LNCaP clone FGC (cell line): Measurements from ENCODE around the gene PLXNA4.

Experiments
- DNase-seq: peaks from one replicate; pipeline ENCODE4 v3.0.0-alpha.2; 2011; ENCODE audit warnings: low read depth
- H3K4me3 ChIP-seq: 2 replicates; pipeline ENCODE4 v1.5.1; 2011; ENCODE audit warnings: mild to moderate bottlenecking, low read depth, low read length, control low read depth
- CTCF ChIP-seq: IDR thresholded peaks from 2 replicates; pipeline ENCODE4 v1.5.1; 2012; ENCODE audit warnings: mild to moderate bottlenecking; ENCODE audit not compliant: control insufficient read depth, insufficient read depth; ENCODE audit errors: extremely low read depth

Gene PLXNA4

DNA sequence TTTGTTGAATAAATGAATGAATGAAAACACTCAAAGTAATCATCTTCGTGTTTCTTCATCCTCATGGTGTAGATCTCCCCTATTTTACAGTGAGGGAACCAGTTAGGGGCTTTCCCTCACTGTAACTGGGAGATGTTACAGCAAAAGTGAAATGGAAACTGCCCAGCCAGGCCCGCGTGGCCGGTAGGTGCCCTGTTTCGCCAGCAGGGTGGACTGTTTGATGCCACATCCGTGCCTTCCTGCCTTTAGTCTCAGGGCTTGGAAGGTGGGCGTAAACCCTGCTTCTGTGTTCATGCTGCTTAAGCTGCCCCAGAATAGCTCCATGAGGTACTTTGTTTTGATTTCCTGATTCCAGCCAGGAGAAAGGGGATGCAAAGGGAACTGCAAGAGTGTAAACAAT lies 268.8 kb downstream of the PLXNA4 start:
- no peak for DNase-seq
- no peak overlapping the region for H3K4me3 ChIP-seq
- no peak for TF ChIP-seq CTCF

DNA sequence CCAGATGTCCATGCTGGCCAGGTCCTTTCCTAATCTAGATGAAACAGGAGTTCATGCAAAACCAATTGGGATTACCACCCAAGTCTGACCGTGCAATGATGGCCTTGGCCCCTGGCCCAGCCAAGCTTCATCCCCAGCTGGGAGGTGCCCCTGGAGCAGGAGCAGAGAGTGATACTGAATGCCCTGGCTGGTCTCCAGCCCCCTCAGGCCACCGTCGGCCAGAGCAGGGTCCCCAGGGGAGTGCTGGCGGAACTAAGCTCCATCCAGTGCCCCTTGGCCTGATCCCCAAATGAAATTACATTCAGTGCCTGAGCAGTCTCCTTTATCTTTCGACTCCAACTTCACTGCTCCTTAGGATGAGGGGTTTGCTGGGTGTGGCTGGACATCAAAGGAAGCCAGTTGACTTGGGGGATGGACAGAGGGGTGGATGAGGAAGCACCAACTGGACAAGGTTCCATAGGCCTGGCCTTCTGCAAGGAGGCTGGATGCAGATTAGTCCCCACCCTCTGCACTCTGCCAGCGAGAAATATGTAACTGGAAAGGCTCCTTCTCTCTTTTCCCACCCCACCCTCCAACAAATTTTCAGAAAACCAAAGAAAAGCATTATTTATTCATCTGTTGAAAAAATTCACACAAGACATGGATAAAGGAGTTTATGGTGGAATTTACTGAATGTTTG lies 275.5 kb downstream of the PLXNA4 start:
- no peak for DNase-seq
- no peak for TF ChIP-seq CTCF
- no peak overlapping the region for H3K4me3 ChIP-seq

- no peak for DNase-seq
- no peak for TF ChIP-seq CTCF
- H3K4me3 ChIP-seq = no peak overlapping the region
These were observed 277.5 kb downstream of the PLXNA4 start for GRCh38 chr7:132298790-132299189.

- DNase-seq = no peak
- no peak overlapping the region for H3K4me3 ChIP-seq
- TF ChIP-seq CTCF = no peak
These were observed 279.4 kb downstream of the PLXNA4 start for GRCh38 chr7:132296820-132297219.

- H3K4me3 ChIP-seq = no peak overlapping the region
- no peak for DNase-seq
- no peak for TF ChIP-seq CTCF
These were observed 281.1 kb downstream of the PLXNA4 start for GRCh38 chr7:132295175-132295574.

GRCh38 chr7:132292803-132293202 lies 283.5 kb downstream of the PLXNA4 start:
- no peak for DNase-seq
- no peak for TF ChIP-seq CTCF
- no peak overlapping the region for H3K4me3 ChIP-seq

DNA sequence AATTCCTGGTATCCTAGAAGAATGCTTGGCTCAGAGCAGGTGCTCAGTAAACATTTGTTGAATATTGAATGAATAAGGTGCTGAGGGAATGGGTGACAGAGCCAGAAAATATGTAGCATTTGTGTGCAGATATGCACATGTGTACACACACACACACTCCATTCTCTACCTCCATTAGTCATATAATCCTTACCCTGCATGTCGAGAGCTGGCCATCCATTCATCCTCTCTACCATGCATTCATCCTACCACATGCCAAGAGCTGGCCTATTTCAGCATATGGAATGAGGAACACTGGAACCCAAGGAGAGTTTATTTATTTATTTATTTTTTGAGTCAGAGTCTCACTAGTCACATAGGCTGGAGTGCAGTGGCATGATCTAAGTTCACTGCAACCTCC lies 284.8 kb downstream of the PLXNA4 start:
- no peak for DNase-seq
- TF ChIP-seq CTCF = no peak
- no peak overlapping the region for H3K4me3 ChIP-seq
